ENCODE results near the gene SOX18.

Gene SOX18

GRCh38 chr20:64003960-64004725 lies 45.3 kb downstream of the SOX18 start:
- TF ChIP-seq REST (IDR thresholded peaks at IDR 0.05; ENCODE audit: low read depth), result no peak
- TF ChIP-seq TCF12 (IDR thresholded peaks at IDR 0.05; ENCODE audit: low read depth), result no peak

- TF ChIP-seq CEBPB (IDR thresholded peaks at IDR 0.05), result no peak
- TF ChIP-seq CREB1 (IDR thresholded peaks at IDR 0.05; ENCODE audit: low read depth), result no peak
- no peak for TF ChIP-seq TEAD4 (IDR thresholded peaks at IDR 0.05)
- no peak for TF ChIP-seq MAX (IDR thresholded peaks at IDR 0.05)
- no peak for TF ChIP-seq EGR1 (IDR thresholded peaks at IDR 0.05)
- no peak for TF ChIP-seq RAD21 (IDR thresholded peaks at IDR 0.05; ENCODE audit: low read depth)
- TF ChIP-seq ZBTB7A (IDR thresholded peaks at IDR 0.05; ENCODE audit: low read depth), result no peak
- no peak for TF ChIP-seq EP300 (IDR thresholded peaks at IDR 0.05; ENCODE audit: borderline replicate concordance)
- TF ChIP-seq USF1 (IDR thresholded peaks at IDR 0.05), result no peak
- TF ChIP-seq TCF12 (IDR thresholded peaks at IDR 0.05; ENCODE audit: low read depth), result no peak
- TF ChIP-seq REST (IDR thresholded peaks at IDR 0.05; ENCODE audit: low read depth), result no peak
- TF ChIP-seq TAF1 (IDR thresholded peaks at IDR 0.05; ENCODE audit: low read depth), result no peak
- no peak for TF ChIP-seq NFIC (IDR thresholded peaks at IDR 0.05)
- no peak for TF ChIP-seq FOXM1 (IDR thresholded peaks at IDR 0.05; ENCODE audit: borderline replicate concordance, low read depth)
- no peak for TF ChIP-seq YY1 (IDR thresholded peaks at IDR 0.05; ENCODE audit: low read depth)
Observed at GRCh38 chr20:64001607-64002011, 47.8 kb downstream of the SOX18 start.

GRCh38 chr20:64000906-64001305 lies 48.5 kb downstream of the SOX18 start:
- TF ChIP-seq RAD21 (IDR thresholded peaks at IDR 0.05; ENCODE audit: low read depth) (no peak), TCF12 (IDR thresholded peaks at IDR 0.05; ENCODE audit: low read depth) (no peak), TAF1 (IDR thresholded peaks at IDR 0.05; ENCODE audit: low read depth) (no peak), EP300 (IDR thresholded peaks at IDR 0.05; ENCODE audit: borderline replicate concordance) (no peak), TEAD4 (IDR thresholded peaks at IDR 0.05) (no peak), ZBTB7A (IDR thresholded peaks at IDR 0.05; ENCODE audit: low read depth) (no peak), CEBPB (IDR thresholded peaks at IDR 0.05) (no peak), NFIC (IDR thresholded peaks at IDR 0.05) (no peak), USF1 (IDR thresholded peaks at IDR 0.05) (no peak), CREB1 (IDR thresholded peaks at IDR 0.05; ENCODE audit: low read depth) (no peak), MAX (IDR thresholded peaks at IDR 0.05) (no peak), FOXM1 (IDR thresholded peaks at IDR 0.05; ENCODE audit: borderline replicate concordance, low read depth) (no peak)

Data from Ishikawa (cell line).